AG04449 (cell line): ENCODE measurements around the gene ZNF185.

Experiments used
- CTCF ChIA-PET: fragments of 350-600 bp; formaldehyde crosslinking; extraction: SDS; loops from one replicate; lab custom pipeline; 2021; ENCODE audit warnings: antibody characterized with exemption; lab: Yijun Ruan, JAX
- POLR2A ChIA-PET: fragments of 400-600, 350-600 bp; formaldehyde crosslinking; extraction: SDS; loops from one replicate; lab custom pipeline; 2020; ENCODE audit warnings: antibody characterized with exemption, inconsistent platforms; lab: Yijun Ruan, JAX
- DNase-seq: peaks from one replicate; pipeline ENCODE4 v3.0.0-alpha.2; 2010; ENCODE audit warnings: low read depth, low spot score
- H3K4me3 ChIP-seq: 2 replicates; pipeline ENCODE4 v1.5.1; 2011; ENCODE audit warnings: low read depth, mild to moderate bottlenecking, control low read depth, low read length
- CTCF ChIP-seq: IDR thresholded peaks from one replicate; pipeline ENCODE4 v1.5.1; 2011; ENCODE audit warnings: mild to moderate bottlenecking, moderate library complexity, low read length, control low read depth, inconsistent platforms; ENCODE audit not compliant: insufficient read depth; ENCODE audit errors: missing control alignments

The ZNF185 gene

GRCh38 chrX:152893980-152894610, 3.8 kb upstream of the ZNF185 start:
- no peak for TF ChIP-seq CTCF
- ChIA-PET CTCF (no interaction called here), POLR2A (no interaction called here)

GRCh38 chrX:152895121-152895520, 2.7 kb upstream of the ZNF185 start:
- POLR2A ChIA-PET = interaction anchor here (0.6 kb wide), 1 partner anchor 22 kb away, joined by 3 read pairs; no protein-coding TSS in a partner anchor
- DNase-seq = no peak
- CTCF ChIA-PET = no interaction called here
- no peak for TF ChIP-seq CTCF
- H3K4me3 ChIP-seq = no peak overlapping the region

More at GRCh38 chrX:152893980-152894610, 3.8 kb upstream of the ZNF185 start:
- no peak overlapping the region for H3K4me3 ChIP-seq
- no peak for DNase-seq

- no peak for TF ChIP-seq CTCF
- H3K4me3 ChIP-seq = no peak overlapping the region
- no peak for DNase-seq
- ChIA-PET CTCF (interaction anchor here (0.8 kb wide), 1 partner anchor 10 kb away, joined by 3 read pairs; no protein-coding TSS in a partner anchor), POLR2A (interaction anchor here (0.6 kb wide), 1 partner anchor 1481 kb away, joined by 3 read pairs; no protein-coding TSS in a partner anchor)
Observed at GRCh38 chrX:152895724-152896420, 2.0 kb upstream of the ZNF185 start.

- ChIA-PET POLR2A (interaction anchor here (0.6 kb wide), 1 partner anchor 1482 kb away, joined by 3 read pairs; no protein-coding TSS in a partner anchor), CTCF (interaction anchor here (0.8 kb wide), 1 partner anchor 9 kb away, joined by 3 read pairs; no protein-coding TSS in a partner anchor)
- no peak overlapping the region for H3K4me3 ChIP-seq
- no peak for TF ChIP-seq CTCF
- DNase-seq = no peak
Observed at GRCh38 chrX:152896450-152896849, 1.4 kb upstream of the ZNF185 start.

- H3K4me3 ChIP-seq = peak overlapping the region; percentile 49
- DNase-seq = no peak
- ChIA-PET CTCF (no interaction called here), POLR2A (no interaction called here)
- no peak for TF ChIP-seq CTCF
Observed at GRCh38 chrX:152898442-152898841, 575 bp downstream of the ZNF185 start.
